A549 (cell line): ENCODE results near the gene TEAD4. TPM values are rescaled to one million over a fixed set of nuclear protein-coding genes. Genes with fewer than 3 reads are reported as not detected.

Source experiments
- ATAC-seq, 2 experiments: fragments of 200-7000 bp in 1 of 2; fragments of >200 bp in 1 of 2; cut with Nextera tagmentation in 1 of 2; cut with Tn5 transposase in 1 of 2; 3 replicates each; pipeline versions ENCODE4 v1.8.0 to v1.9.1; 2018 to 2020; ENCODE audit warnings: mild to moderate bottlenecking in 1 of 2, moderate library complexity in 1 of 2
- CTCF ChIA-PET: fragments of 300-600 bp; sonication (Branson Sonifier 250); formaldehyde crosslinking; extraction: SDS; loops from one replicate; lab custom pipeline; 2021; ENCODE audit warnings: antibody characterized with exemption, inconsistent platforms; lab: Yijun Ruan, JAX
- POLR2A ChIA-PET: fragments of 350-600 bp; formaldehyde crosslinking; extraction: SDS; loops from one replicate; lab custom pipeline; 2021; ENCODE audit warnings: antibody characterized with exemption, inconsistent platforms; lab: Yijun Ruan, JAX
- DNase-seq, 2 experiments: peaks; one replicate each; pipeline versions ENCODE4 v3.0.0 to v3.0.0-alpha.2; 2011 to 2016; ENCODE audit warnings: low read depth in 1 of 2, low spot score in 1 of 2
- FAIRE-seq: peaks from 2 replicates; lab custom pipeline; 2011; peaks lifted over from hg19 to GRCh38; lab: Jason Lieb, UNC
- H3K27ac ChIP-seq, 2 experiments: fragments of >200 bp; sonication (Bioruptor Twin); formaldehyde crosslinking; 3 replicates each; pipeline ENCODE4 v1.5.1; 2016 to 2017
- H3K4me1 ChIP-seq: fragments of >200 bp; sonication (Bioruptor Twin); formaldehyde crosslinking; 3 replicates; pipeline ENCODE4 v1.6.1; 2016
- H3K4me2 ChIP-seq: fragments of >200 bp; sonication (Bioruptor Twin); formaldehyde crosslinking; 3 replicates; pipeline ENCODE4 v1.6.1; 2016
- H3K4me3 ChIP-seq: fragments of >200 bp; sonication (Bioruptor Twin); formaldehyde crosslinking; 3 replicates; pipeline ENCODE4 v1.5.1; 2016
- H3K9me3 ChIP-seq: fragments of >200 bp; sonication (Bioruptor Twin); formaldehyde crosslinking; 3 replicates; pipeline ENCODE4 v1.6.1; 2016
- BCL3 ChIP-seq: fragments of >200 bp; sonication (Bioruptor Twin); formaldehyde crosslinking; IDR thresholded peaks from 3 replicates; pipeline ENCODE4 v1.6.1; 2016
- CBX2 ChIP-seq: fragments of 200-600 bp; sonication (generic); IDR thresholded peaks from 2 replicates; pipeline ENCODE4 v1.6.1; 2016; ENCODE audit warnings: low read depth, mild to moderate bottlenecking, borderline replicate concordance
- CHD2 ChIP-seq: fragments of 150-350 bp; IDR thresholded peaks from 2 replicates; pipeline ENCODE4 v1.6.1; 2014; ENCODE audit warnings: low read length; ENCODE audit not compliant: partially characterized antibody
- CTCF ChIP-seq: fragments of >200 bp; sonication (Bioruptor Twin); formaldehyde crosslinking; IDR thresholded peaks from 3 replicates; pipeline ENCODE4 v1.5.1; 2016
- E2F6 ChIP-seq: IDR thresholded peaks from 2 replicates; pipeline ENCODE4 v1.6.1; 2012; ENCODE audit warnings: low read depth, borderline replicate concordance
- EHF ChIP-seq: fragments of 250-450 bp; sonication (Bioruptor Pico); IDR thresholded peaks from 2 replicates; pipeline ENCODE4 v1.5.0; 2020; ENCODE audit warnings: mild to moderate bottlenecking
- EP300 ChIP-seq, 2 experiments: fragments of >200 bp; sonication (Bioruptor Twin); formaldehyde crosslinking; IDR thresholded peaks; 2 replicates in 1 of 2; 3 replicates in 1 of 2; pipeline ENCODE4 v1.6.1; 2016 to 2017
- ESRRA ChIP-seq: fragments of 150-350 bp; IDR thresholded peaks from 2 replicates; pipeline ENCODE4 v1.6.1; 2014; ENCODE audit warnings: mild to moderate bottlenecking, low read length, borderline replicate concordance
- GATA3 ChIP-seq: IDR thresholded peaks from 2 replicates; pipeline ENCODE4 v1.6.1; 2012; ENCODE audit warnings: borderline replicate concordance
- HDAC2 ChIP-seq: fragments of 200-600 bp; sonication (generic); IDR thresholded peaks from 2 replicates; pipeline ENCODE4 v1.6.1; 2016
- HEYL ChIP-seq: fragments of 250-450 bp; sonication (Bioruptor Pico); IDR thresholded peaks from 2 replicates; pipeline ENCODE4 v1.8.0; 2021; ENCODE audit warnings: mild to moderate bottlenecking, moderate library complexity
- HOXA7 ChIP-seq: fragments of 250-450 bp; sonication (Bioruptor Pico); IDR thresholded peaks from 2 replicates; pipeline ENCODE4 v1.5.0; 2020; ENCODE audit warnings: mild to moderate bottlenecking, moderate library complexity
- HOXB13 ChIP-seq: fragments of 250-450 bp; sonication (Bioruptor Pico); IDR thresholded peaks from 2 replicates; pipeline ENCODE4 v1.5.0; 2020; ENCODE audit warnings: low read depth, mild to moderate bottlenecking, moderate library complexity
- HOXB5 ChIP-seq: fragments of 250-450 bp; sonication (Bioruptor Pico); IDR thresholded peaks from 2 replicates; pipeline ENCODE4 v1.5.0; 2020; ENCODE audit warnings: mild to moderate bottlenecking, moderate library complexity
- JUN ChIP-seq, 2 experiments: fragments of >200 bp; sonication (Bioruptor Twin); formaldehyde crosslinking; IDR thresholded peaks; 2 replicates in 1 of 2; 3 replicates in 1 of 2; pipeline ENCODE4 v1.6.1; 2016 to 2017
- KDM1A ChIP-seq: fragments of 200-600 bp; sonication (generic); IDR thresholded peaks from 2 replicates; pipeline ENCODE4 v1.6.1; 2016; ENCODE audit warnings: low read depth, mild to moderate bottlenecking
- KDM5A ChIP-seq: fragments of 200-600 bp; sonication (generic); IDR thresholded peaks from 2 replicates; pipeline ENCODE4 v1.6.1; 2016; ENCODE audit warnings: antibody characterized with exemption, mild to moderate bottlenecking
- MAFK ChIP-seq: fragments of 450-650 bp; IDR thresholded peaks from 2 replicates; pipeline ENCODE4 v1.6.1; 2014; ENCODE audit not compliant: partially characterized antibody
- NPAS2 ChIP-seq: fragments of 250-450 bp; sonication (Bioruptor Pico); IDR thresholded peaks from 2 replicates; pipeline ENCODE4 v1.8.0; 2022; ENCODE audit warnings: mild to moderate bottlenecking, moderate library complexity, borderline replicate concordance
- NR3C1 ChIP-seq: fragments of >200 bp; sonication (Bioruptor Twin); formaldehyde crosslinking; IDR thresholded peaks from 3 replicates; pipeline ENCODE4 v1.6.1; 2017
- POLR2A ChIP-seq: IDR thresholded peaks from 2 replicates; pipeline ENCODE4 v1.6.1; 2012; ENCODE audit warnings: mild to moderate bottlenecking, low read length
- RAD21 ChIP-seq, 2 experiments: fragments of >200 bp in 1 of 2; sonication (Bioruptor Twin) in 1 of 2; formaldehyde crosslinking in 1 of 2; IDR thresholded peaks in 1 of 2; conservative IDR thresholded peaks in 1 of 2; 2 replicates in 1 of 2; 3 replicates in 1 of 2; pipeline ENCODE4 v1.6.1; 2012 to 2018; ENCODE audit warnings: inconsistent platforms in 1 of 2
- RCOR1 ChIP-seq: fragments of 150-350 bp; IDR thresholded peaks from 2 replicates; pipeline ENCODE4 v1.6.1; 2014; ENCODE audit warnings: antibody characterized with exemption, low read length, low read depth
- REST ChIP-seq: fragments of 200-600 bp; sonication (generic); IDR thresholded peaks from 2 replicates; pipeline ENCODE4 v1.6.1; 2016; ENCODE audit warnings: antibody characterized with exemption, mild to moderate bottlenecking, moderate library complexity
- RNF2 ChIP-seq: fragments of 200-600 bp; sonication (generic); IDR thresholded peaks from 2 replicates; pipeline ENCODE4 v1.6.1; 2016; ENCODE audit warnings: low read depth, mild to moderate bottlenecking, antibody characterized with exemption, moderate library complexity, borderline replicate concordance
- SMC3 ChIP-seq: fragments of >200 bp; sonication (Bioruptor Twin); formaldehyde crosslinking; IDR thresholded peaks from 3 replicates; pipeline ENCODE4 v1.6.1; 2018; ENCODE audit warnings: inconsistent platforms
- SREBF2 ChIP-seq: fragments of 450-650 bp; IDR thresholded peaks from 2 replicates; pipeline ENCODE4 v1.6.1; 2014; ENCODE audit warnings: mild to moderate bottlenecking, moderate library complexity
- WGBS: methylation state at CpG from one replicate; pipeline ENCODE4 v1.1.6; 2017; ENCODE audit errors: missing lambda C conversion rate; 5-methylcytosine and 5-hydroxymethylcytosine counted together
- polyA plus RNA-seq, 4 experiments: library from polyadenylated mRNA; depleted of rRNA in 3 of 4; stranded (reverse); fragments of >200 nt; fragmentation: RNase III in 1 of 4; extraction: RNeasy Plus Mini Kit Qiagen cat#74134 plus additional on column Dnase treatment in 1 of 4; gene quantifications; 2 replicates in 3 of 4; 3 replicates in 1 of 4; pipeline ENCODE4 v1.2.3, GENCODE V29; 2011 to 2017
- TF ChIP-seq, protein P1 (sequence below): fragments of 450-650 bp; IDR thresholded peaks from 2 replicates; pipeline ENCODE4 v1.6.1; 2014; ENCODE audit warnings: antibody characterized with exemption
- TF ChIP-seq, protein P2 (sequence below): IDR thresholded peaks from 2 replicates; pipeline ENCODE4 v1.6.1; 2012

The TEAD4 gene
- polyA plus RNA-seq, 2 of the 4 experiments (the other 2 are of a cell fraction), result 22.6 to 31.8 TPM

DNA sequence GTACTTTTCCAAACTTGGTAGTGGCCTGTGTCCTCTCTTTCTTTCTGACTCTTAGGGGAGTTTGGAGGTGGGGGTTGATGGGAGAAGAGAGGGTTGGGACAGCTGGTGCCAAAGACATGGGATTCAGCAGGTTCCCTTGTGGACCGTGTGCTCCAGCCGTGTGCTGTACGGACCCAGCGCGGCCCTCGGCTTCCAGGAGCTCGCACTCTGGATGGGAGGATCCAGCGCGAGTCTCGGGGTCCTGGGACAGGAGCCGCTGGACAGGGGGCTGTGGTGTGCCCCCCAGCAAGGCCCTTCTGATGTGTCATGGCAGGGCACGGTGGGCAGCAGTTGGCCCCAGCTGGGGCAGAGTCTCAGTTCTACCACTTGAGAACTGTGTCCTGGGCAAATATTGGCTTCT, 73.0 kb downstream of the TEAD4 start:
- TF ChIP-seq EP300 (IDR thresholded peaks at IDR 0.05) (no peak), CTCF (no peak), RAD21 (conservative IDR thresholded peaks at IDR 0.05 in 1 of 2, IDR thresholded peaks at IDR 0.05 in 1 of 2) (no peak), NPAS2 (CRISPR knock-in tag) (no peak), EHF (CRISPR knock-in tag) (no peak), SREBF2 (no peak), KDM1A (no peak), MAFK (no peak), ESRRA (no peak), RNF2 (no peak), BCL3 (no peak), POLR2A (no peak), KDM5A (no peak), NR3C1 (no peak), SMC3 (no peak), HDAC2 (no peak), GATA3 (no peak)
- TF ChIP-seq, protein P1, sequence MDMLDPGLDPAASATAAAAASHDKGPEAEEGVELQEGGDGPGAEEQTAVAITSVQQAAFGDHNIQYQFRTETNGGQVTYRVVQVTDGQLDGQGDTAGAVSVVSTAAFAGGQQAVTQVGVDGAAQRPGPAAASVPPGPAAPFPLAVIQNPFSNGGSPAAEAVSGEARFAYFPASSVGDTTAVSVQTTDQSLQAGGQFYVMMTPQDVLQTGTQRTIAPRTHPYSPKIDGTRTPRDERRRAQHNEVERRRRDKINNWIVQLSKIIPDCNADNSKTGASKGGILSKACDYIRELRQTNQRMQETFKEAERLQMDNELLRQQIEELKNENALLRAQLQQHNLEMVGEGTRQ, result no peak
- TF ChIP-seq, protein P2, sequence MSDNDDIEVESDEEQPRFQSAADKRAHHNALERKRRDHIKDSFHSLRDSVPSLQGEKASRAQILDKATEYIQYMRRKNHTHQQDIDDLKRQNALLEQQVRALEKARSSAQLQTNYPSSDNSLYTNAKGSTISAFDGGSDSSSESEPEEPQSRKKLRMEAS, result no peak
- CTCF ChIA-PET, result interaction anchor here (1.1 to 2.6 kb wide), 6 partner anchors 8 to 178 kb away, joined by 4 to 12 read pairs (median 6); no protein-coding TSS in a partner anchor
- no peaks in the 10 kb centered on the region for H3K9me3 ChIP-seq
- no peak overlapping the region for H3K4me3 ChIP-seq
- POLR2A ChIA-PET, result no interaction called here
- 84% methylated on average over 11 of the region's 12 CpGs for WGBS
- H3K27ac ChIP-seq, result no peak overlapping the region
- no peak overlapping the region for H3K4me2 ChIP-seq
- FAIRE-seq (no peak), DNase-seq (no peak), ATAC-seq (no peak)
- H3K4me1 ChIP-seq, result no peaks in the 10 kb centered on the region

DNA sequence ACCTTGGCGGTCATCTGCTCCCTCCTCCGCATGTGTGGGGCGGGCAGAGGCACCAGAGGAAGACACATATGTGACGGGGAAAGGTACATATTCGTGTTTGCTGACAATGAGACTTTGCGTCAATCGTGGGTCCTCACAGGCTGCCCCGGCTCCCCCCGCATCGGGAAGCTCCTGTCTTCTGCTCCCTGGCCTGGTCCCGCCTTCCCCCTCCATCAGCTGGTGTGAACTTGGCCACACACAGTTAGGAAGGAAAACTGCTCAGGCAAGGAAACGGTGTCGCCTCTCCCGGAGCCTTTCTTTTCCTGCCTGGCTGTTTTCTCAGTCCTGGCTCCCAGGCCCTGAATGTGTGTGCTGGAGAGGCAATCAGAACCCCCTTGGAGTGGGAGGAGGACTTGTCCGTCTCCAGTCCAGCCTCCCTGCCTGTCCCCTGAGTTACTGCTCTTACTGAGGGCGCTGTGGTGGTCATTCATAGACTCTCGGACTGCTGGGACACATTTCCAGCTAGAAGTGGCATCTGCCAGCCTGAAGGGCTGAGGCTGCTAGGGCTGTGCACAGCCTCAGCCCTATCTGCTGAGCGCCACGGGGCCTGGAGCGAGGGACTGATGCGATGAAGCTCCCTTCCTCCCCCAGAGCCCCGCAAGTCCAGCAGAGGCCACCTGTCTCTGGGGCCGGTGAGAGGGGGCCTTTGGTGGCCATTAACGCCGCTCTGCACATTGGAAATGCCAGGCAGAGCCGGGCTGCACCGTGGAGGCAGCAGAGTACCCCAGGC, 73.8 kb downstream of the TEAD4 start:
- no peaks in the 10 kb centered on the region for H3K9me3 ChIP-seq
- POLR2A ChIA-PET, result no interaction called here
- no peak for FAIRE-seq
- no peak overlapping the region for H3K4me2 ChIP-seq
- H3K27ac ChIP-seq, result no peak overlapping the region
- no peak for DNase-seq
- ATAC-seq, result peak in 1 of 2 experiments; percentile 6; a peak in 2 of 6 replicates
- no peak overlapping the region for H3K4me3 ChIP-seq
- WGBS, result 93% methylated on average over 26 of the region's 27 CpGs
- H3K4me1 ChIP-seq, result no peaks in the 10 kb centered on the region
- CTCF ChIA-PET, result interaction anchor here (0.6 to 2.6 kb wide), 13 partner anchors 9 to 199 kb away, joined by 3 to 24 read pairs (median 4); no protein-coding TSS in a partner anchor
- TF ChIP-seq RNF2 (no peak), HEYL (CRISPR knock-in tag) (no peak), CHD2 (no peak), CBX2 (no peak), RCOR1 (no peak), JUN (IDR thresholded peaks at IDR 0.05) (no peak), E2F6 (no peak), BCL3 (no peak), HOXB13 (no peak), EHF (CRISPR knock-in tag) (no peak), HOXB5 (CRISPR knock-in tag) (no peak), KDM5A (no peak), REST (no peak), HOXA7 (no peak)
